Stimulated activated CD8-positive, alpha-beta memory T cell treated with anti-CD3 and anti-CD28 coated beads, Interleukin-7, amount 100 ng/mL, for 48 hours (primary cell): ENCODE data around the gene PHAF1.

Source experiments
- DNase-seq, 2 donors: peaks; one replicate each; pipeline ENCODE4 v3.0.0-alpha.2; 2020; ENCODE audit warnings: low read depth in 1 of 2; ENCODE audit errors: extremely low read depth in 1 of 2

Gene PHAF1

GRCh38 chr16:67146523-67147357, 37.0 kb downstream of the PHAF1 start:
- DNase-seq = no peak

- no peak for DNase-seq
Observed at GRCh38 chr16:67147437-67148140, 37.8 kb downstream of the PHAF1 start.

- no peak for DNase-seq
Observed at GRCh38 chr16:67148221-67148620, 38.5 kb downstream of the PHAF1 start.

- no peak for DNase-seq
Observed at GRCh38 chr16:67148656-67149275, 39.0 kb downstream of the PHAF1 start.

GRCh38 chr16:67149276-67150046, 39.7 kb downstream of the PHAF1 start:
- no peak for DNase-seq

GRCh38 chr16:67150047-67150832, 40.5 kb downstream of the PHAF1 start:
- no peak for DNase-seq

- no peak for DNase-seq
Observed at GRCh38 chr16:67150833-67151396, 41.2 kb downstream of the PHAF1 start, which contains the start of gene B3GNT9. TSS of gene B3GNT9 (minus strand) at chr16:67150998. CDS start at chr16:67150485, 513 bp downstream.

- no peak for DNase-seq
Observed at GRCh38 chr16:67151431-67152097, 41.8 kb downstream of the PHAF1 start.

- no peak for DNase-seq
Observed at GRCh38 chr16:67154578-67155294, 45.0 kb downstream of the PHAF1 start.

GRCh38 chr16:67155295-67156142, 45.8 kb downstream of the PHAF1 start:
- peak; percentile 58 to 61 for DNase-seq

GRCh38 chr16:67156143-67156844, 46.6 kb downstream of the PHAF1 start:
- DNase-seq = no peak

- no peak for DNase-seq
Observed at GRCh38 chr16:67157106-67157748, 47.5 kb downstream of the PHAF1 start.

GRCh38 chr16:67157892-67158635, 48.3 kb downstream of the PHAF1 start:
- DNase-seq = no peak

- DNase-seq = peak; percentile 61 to 83
Observed at GRCh38 chr16:67158637-67159600, 49.2 kb downstream of the PHAF1 start.

- DNase-seq = no peak
Observed at GRCh38 chr16:67161595-67162058, 51.9 kb downstream of the PHAF1 start.
